NCI-H2227 treated with DMSO at 0.1 percent for 48 hours (cell line): ENCODE data around the gene RAB4B.
"Not testable (repeated sequence)": the region's sequence is repeated elsewhere in the genome, so short reads cannot be mapped to it uniquely, and the experiment has no call there.

ENCODE experiments used
- DNase-seq: peaks from one replicate; lab custom pipeline; 2025; lab: John Stamatoyannopoulos, UW

RAB4B gene, protein sequence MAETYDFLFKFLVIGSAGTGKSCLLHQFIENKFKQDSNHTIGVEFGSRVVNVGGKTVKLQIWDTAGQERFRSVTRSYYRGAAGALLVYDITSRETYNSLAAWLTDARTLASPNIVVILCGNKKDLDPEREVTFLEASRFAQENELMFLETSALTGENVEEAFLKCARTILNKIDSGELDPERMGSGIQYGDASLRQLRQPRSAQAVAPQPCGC

DNA sequence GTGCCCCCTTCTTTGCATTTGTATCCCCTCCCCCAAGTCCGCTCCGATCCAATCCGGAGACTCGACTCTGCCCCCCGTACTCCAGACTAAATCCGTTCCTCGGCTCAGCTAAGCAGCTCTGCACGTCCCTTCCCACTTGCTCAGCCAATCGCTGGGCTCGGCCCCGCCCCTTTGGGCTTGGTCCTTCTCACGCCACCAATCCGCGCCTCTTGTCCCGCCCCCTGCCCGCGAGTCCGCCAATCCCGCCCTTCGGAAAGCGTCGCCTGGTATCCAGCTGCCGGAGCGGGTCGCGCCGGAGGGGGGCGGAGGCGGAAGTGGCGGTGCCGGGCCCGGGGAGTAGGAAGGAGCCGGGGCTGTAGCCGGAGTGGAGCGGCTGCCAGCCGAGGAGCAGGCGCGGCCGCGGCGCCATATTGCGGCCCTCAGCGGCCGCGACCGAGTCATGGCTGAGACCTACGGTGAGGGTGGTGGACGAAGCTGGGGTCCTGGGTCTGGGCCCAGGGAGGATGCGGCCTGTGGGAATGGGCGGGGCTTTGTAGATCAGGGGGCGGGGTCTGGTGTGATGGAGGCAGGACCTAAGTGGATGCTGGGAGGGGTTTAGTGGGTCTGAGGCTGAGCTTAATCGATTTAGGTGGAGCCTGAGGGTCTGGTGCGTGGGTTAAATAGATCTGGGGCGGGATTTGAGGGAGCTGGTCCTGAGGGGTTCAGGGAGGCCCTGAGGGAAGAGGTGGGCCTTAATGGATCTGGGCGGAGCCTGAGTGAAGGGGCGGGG, at the start of gene RAB4B:
TSS of gene RAB4B (plus strand) at position 311 of the 769 bp plus-strand sequence. CDS start at position 440, 129 bp downstream.
- peak; percentile 100 for DNase-seq

DNA sequence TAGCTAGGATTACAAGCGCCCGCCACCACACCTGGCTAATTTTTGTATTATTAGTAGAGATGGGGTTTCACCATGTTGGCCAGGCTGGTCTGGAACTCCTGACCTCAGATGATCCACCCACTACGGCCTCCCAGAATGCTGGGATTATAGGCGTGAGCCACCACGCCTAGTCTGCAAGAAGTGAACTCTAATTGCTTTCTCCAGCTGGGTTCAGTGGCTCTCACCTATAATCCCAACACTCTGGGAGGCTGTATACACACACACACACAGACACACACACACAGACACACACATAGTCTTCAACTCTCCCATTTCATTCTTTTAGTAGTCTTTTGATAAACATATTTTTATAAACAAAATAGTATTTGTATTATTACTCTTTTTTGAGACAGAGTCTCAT, 48.0 kb upstream of the RAB4B start:
- DNase-seq = not testable (repeated sequence)

DNA sequence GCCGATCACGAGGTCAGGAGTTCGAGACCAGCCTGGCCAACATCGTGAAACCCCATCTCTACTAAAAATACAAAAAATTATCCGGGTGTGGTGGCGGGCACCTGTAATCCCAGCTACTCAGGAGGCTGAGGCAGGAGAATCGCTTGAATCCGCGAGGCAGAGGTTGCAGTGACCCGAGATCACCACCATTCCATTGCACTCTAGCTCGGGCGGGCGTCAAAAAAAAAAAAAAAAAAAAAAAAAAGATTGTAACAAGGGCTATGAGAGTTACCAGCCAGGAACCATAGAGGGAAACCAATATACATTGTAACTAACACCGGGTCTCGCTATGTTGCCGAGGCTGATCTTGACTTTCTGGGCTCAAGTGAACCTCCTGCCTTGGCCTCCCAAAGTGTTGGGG, 45.7 kb upstream of the RAB4B start:
- DNase-seq = not testable (repeated sequence)

DNA sequence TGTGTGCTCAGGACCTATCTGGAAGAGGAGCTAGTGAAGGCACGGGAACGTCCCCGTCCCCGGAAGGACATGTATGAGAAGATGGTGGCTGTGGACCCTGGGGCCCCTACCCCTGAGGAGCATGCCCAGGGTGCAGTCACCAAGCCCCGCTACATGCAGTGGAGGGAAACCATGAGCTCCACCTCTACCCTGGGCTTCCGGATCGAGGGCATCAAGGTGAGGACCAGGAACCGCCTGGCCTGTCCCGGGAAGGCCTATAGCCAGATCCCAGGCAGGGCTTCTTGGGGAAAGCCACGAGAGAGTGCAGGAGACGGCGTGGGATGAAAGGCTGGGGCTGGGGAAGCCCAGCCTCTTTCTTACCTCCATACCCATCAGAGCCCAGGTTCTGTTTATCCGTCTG, 44.9 kb upstream of the RAB4B start:
- DNase-seq = no peak

DNA sequence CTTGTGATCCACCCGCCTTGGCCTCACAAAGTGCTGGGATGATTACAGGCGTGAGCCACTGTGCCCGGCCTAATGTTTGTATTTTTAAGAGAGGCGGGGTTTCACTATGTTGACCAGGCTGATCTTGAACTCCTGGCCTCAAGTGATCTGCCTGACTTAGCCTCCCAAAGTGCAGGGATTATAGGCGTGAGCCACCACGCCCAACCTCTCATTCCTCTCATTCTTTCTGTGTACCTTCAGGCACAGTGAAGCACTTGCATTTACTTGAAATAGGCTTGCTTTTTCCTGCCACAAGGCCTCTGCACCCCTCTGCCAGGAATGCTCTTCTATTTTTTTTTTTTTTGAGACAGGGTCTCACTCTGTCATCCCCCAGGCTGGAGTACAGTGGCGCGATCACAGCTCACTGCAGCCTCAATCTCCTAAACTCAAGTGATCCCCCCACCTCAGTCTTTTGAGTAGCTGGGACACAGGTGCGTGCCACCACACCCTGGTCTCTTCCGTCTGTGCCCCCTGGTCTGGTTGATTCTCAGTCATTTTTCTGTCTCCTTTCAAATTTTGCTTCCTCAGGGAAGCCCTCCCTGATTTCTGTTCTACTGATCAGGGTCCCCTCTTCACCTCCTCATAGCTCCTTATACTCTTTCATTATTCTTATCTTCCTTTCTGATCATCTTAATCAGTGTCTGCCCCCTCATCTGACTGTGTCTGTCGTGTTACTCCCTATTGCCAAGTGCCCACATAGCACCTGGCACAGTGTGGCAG, 42.9 kb upstream of the RAB4B start:
- no peak for DNase-seq

DNA sequence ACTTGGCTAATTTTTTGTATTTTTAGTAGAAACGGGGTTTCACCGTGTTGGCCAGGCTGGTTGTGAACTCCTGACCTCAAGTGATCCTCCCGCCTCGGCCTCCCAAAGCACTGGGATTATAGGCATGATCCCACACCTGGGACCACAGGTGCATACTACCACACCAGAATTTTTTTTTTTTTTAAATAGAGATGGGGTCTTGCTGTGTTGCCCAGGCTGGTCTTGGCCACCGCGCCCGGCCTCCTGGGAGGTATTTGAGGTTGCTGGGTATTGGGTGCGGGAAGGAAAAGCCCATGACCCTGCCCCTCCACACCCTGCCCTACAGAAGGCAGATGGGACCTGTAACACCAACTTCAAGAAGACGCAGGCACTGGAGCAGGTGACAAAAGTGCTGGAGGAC, 41.4 kb upstream of the RAB4B start:
- no peak for DNase-seq

DNA sequence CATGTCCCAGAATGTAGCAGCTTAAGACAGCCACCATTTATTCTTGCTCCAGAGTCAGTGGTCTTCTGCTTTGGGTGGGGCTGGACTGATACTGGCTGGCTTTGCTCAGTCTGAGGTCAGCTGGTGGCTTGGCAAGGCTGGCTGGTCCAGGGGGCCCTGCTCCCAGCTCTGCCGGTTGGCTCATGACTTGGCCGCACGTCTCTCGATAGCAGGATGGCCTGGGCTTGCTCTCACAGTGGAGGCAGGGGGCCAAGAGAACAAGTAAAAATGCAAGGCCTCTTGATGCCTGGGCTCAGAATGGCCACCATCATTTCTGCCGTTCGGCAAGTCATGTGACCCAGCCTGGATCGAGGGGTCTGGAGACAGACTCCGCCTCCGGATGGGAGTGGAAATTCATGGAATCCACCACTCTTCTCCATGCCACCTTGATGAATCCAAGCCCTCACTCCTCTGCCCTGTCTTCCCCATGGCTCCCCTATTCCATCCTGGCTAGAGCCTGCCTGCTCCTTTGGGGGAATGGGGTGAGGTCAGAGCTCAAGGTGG, 40.9 kb upstream of the RAB4B start:
- DNase-seq = no peak

DNA sequence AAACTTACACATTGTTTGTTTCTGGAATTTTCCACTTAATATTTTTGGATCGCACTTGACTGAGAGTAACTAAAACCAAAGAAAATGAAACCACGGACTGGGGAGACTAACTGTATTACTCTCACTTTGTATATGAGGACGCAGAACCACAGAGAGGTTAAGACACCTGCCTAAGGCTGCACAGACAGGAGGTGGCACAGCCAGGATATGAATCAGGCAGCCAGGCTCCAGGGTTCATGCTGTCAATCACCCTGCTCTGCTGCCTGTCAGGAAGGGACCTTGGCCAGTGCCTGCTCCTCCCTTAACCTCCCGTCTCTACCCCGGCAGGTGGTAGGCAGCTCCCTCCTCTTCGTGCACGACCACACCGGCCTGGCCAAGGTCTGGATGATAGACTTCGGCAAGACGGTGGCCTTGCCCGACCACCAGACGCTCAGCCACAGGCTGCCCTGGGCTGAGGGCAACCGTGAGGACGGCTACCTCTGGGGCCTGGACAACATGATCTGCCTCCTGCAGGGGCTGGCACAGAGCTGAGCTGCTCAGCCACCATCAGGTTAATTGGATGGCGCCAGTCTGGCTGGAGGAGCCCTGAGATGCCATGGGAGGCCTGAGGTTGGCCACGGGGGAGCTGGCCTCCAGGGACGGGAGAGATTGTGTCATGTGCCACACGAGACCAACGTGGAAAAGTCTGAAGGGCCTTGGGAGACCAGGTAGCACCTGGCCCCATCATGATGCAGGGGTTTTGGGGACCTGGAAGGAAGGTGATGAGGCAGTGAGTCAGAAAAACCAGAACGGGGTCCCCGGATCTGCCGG, 38.8 kb upstream of the RAB4B start:
- DNase-seq = no peak

DNA sequence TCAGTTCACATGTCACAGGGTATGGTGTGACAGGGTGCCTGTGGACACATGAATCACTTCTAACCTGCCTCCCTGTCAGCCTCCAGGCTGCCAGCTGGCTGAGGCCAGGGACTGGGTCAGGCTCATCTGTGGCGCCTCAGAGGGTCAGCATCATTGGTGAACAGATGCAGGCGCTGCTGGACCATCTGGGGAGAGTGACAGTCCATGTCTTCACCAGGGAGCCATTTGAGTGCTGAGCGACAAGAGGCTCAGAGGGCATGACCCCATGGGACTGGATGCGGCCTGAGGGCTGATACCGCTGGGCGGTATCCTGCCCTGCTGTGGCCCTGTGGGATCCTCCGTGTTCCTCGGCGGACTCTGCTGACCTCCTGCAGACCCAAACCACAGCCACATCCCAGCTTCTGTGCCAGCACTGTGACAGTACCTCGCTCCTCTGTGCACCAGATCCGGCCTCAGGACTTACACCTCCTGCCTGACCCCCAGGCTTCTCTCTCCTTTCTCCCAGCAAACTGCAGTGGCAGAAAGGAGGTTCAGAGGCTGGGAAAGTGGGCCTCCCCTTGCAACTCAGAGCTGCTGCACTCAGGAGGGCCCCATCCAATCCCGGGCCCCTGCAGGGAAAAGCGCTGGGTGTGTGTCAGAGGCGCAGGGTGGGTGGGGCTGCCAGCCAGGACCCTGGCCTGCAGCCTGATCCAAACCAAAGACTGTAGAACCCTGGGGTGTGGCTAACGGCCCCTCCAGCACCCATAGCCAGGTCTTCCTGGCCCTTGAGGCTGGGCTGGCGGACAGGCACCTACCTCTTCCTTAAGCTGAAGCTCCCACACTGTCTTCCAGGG, 38.0 kb upstream of the RAB4B start:
- DNase-seq = no peak

DNA sequence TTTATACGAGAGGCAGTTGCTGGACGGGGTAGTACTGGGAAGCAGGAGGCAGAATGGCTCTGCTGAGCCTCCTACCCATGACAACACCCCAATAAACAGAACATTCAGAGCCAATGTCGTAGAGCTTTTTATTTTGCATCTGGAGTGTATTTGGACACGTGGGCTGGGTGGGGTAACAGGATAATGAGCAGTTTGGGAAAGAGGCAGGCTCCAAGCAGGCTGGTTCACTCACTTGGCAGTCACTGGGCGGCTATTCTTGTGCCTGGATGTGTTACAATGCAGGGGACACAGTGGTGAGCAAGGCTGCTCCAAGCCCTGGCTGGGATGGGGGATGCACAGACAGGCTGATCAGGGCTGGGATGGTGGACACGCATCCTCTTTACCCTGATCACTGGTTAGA, 37.3 kb upstream of the RAB4B start:
- peak; percentile 76 for DNase-seq

DNA sequence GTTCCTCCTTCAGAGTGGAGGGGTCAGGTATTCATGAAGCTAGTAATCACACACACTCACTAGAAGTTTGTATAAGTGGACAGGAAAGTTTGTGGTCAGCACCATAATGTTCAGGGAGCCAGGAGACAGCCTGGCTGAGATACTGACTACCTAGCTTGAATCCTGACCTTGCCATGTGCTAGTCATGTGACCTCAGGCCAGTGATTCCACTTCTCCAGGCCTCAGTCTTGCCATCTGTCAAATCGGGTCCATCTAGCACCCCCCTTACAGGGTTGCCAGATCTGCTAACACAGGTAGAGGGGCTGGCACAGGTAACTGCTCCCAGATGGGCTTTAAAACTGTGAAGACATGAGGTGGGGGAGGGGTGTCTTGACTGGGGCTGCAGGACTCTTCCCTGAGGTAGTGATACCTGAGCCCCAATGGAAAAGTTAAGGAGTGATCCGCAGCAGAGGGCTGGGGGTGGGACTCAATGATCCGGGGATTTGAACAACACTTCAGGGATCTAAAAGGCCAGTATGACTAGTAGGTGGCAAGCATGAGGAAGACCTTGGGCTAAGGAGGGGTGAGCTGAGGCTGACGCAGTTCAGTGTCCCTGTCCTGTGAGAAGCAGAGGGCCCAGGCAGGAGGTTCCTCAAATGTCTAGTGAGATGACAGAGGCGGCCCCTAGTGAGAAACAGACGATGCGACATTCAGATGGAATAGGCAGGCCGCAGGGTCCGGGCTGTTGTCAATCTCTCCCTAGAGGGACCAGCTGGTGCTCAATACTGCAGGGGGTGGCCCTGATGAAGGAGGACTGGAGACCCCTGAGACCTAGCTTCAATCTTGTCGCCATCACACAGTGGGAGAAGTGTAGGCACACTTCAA, 36.3 kb upstream of the RAB4B start:
- DNase-seq = no peak

DNA sequence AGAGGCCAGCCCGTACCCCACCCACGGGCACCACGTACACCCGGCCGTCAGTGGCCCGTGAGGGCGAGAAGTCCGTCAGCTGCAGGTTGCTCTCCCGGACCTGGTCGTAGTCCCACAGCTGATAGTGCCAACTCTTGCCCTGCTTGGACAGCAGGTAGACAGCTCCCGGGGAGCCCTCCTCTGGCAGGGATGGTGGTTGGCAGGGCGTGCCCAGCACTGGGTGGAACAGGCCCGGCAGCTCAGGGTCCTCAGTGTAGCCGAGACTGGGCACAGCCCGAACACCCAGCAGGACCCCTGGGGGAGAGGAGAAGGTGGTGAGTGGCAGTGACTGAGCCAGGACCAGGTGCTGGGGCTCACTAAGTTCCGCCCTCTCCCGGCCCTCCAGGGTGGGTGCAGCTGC, 35.6 kb upstream of the RAB4B start:
- DNase-seq = no peak

DNA sequence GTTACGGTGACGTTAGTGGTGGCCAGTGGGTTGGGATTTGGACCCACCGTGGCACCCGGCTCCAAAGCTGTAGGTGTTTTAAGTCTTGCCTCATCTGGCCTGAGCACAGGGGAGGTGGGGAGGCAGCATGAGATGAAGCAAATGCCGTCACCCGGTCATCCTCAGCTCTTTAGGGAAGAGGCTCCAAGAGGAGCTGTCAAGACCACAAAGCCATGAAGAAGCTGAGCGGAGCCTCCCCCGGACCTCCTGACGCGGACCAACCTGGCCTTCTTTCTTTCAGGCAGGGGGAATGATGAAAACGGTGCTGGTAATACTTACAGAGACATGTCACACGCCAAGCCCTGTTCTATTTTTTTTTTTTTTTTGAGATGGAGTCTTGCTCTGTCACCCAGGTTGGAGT, 35.2 kb upstream of the RAB4B start:
- DNase-seq = no peak

DNA sequence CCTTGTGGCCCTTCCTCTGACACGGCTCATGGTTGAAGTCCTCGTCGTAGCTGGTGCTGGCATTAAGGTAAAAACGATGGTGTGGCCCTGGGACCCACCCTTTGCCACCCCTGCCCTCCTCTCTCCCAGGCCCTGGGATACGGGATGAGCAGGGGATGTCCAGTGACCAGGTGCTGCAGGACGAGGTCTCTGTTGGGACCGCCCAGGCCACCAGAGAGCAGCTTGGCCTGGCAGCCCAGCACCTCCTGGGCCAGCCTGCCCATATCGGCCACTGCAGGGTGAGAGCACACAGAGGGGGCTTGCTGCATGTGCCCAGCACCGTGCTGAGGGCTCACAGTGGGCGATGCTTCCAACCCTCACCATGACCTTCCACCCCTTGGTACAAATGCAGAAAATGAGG, 34.1 kb upstream of the RAB4B start:
- DNase-seq = no peak

DNA sequence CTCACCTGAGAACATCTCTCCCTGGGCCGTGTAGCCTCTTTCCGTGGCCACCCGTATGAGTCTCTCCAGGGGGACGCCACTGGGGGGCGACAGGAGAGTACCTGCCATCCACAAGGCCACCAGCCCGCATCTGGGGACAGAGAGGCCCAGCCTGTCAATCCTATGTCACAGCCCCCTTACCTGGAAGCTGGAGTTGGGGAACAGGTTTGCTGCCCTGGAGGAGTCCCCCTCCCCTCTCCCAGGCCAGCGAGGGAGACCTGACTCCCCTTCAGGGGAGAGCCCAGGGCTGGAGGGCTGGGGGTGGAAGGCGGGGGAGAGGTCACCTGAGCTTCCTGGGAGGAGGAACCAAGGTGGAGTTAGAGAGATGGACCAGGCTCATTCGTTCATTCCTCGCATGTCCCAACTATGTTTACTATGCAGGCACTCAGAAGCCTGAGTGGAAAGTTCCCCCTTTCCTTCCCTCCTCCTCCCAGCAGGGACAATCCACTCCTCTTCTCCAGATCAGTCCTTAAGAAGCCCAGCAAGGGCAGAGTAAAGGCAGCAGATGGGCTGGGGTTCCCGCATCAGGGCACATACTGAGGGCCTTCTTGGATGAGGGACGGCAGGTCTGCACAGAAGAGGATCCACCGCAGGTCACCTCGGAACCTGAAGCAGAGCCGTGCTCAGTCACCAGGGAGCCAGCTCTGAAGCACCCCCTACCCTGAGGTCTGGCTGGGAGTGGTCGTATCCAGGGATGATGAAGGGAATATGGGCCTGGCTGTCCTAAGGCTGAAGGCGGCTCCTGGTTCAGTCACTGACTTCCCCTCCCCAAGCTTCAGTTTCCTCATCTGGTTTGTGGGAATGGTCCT, 33.3 kb upstream of the RAB4B start:
- DNase-seq = no peak

DNA sequence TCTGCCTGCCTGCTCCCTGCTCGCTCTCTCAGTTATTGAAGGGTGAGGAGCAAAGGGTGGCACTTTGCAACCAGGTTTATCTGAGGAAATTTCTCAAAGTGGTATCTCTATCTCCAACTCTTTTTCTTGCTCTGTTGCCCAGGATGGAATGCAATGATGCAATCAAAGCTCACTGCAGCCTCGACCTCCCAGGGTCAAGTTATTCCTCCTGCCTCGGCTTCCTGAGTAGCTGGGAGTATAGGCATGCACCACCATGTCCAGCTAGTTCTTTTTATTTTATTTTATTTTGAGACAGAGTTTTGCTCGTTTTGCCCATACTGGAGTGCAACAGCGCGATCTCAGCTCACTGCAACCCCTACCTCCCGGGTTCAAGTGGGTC, 32.7 kb upstream of the RAB4B start:
- no peak for DNase-seq

DNA sequence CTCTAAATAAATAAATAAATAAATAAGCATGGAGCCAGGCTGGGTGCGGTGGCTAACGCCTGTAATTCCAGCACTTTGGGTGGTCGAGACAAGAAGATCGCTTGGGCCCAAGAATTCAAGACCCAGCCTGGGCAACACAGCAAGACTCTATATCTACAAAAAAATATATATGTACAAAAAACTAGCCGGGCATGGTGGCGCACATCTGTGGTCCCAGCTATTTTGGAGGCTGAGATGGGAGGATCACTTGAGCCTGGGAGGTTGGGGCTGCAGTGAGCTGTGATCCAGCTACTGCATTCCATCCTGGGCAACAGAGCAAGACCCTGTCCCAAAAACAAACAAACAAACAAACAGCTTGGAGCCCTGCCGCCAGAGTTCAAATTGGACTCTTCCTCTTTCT, 30.5 kb upstream of the RAB4B start:
- no peak for DNase-seq

DNA sequence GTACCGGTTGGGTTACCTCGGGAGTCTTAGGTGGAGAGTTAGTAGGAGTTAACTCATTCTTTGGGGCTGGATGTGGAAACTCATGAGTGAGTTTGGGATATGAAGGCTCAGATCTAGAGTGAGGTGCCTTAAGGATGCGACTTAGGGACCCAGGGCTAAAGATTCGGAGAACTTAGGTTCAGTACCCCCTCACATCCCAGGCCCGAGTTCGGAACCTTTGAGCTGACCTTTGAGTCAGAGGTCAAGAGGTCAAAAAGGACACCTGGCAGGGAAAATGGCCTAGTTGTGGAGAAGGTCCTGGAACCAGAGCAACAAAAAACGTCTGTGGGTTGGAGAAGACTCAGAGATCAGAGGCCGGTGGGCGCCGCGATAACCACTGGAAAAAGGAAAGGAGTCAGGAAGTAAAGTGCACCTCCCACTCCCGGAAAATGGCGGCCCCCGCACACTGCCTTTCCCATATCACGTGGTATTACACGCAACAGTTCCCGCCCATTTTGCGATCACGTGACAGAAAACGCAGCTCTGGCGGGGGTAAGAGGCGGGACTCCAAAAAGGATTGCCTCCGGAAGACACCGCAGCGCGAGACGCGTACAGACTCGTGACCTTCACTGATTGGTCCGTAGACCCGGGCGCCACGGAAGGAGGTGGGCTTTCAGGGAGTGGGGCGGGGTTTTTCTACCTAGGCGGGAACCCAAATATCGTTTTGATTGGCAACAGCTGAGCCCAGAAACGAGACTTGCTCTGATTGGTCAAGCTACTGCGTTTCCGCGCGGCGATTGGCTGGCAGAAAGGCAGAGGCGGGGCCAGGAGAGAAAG, 27.8 kb upstream of the RAB4B start, which contains the start of gene ACTMAP:
TSS of gene ACTMAP (minus strand) at position 420 of the 816 bp plus-strand sequence. CDS start 674 bp downstream, outside the sequence.
- peak; percentile 100 for DNase-seq
